Measurements from ENCODE around the gene MAST2. TPM values are rescaled to one million over a fixed set of nuclear protein-coding genes. Genes with fewer than 3 reads are reported as not detected.
"Not testable (repeated sequence)": the region's sequence is repeated elsewhere in the genome, so short reads cannot be mapped to it uniquely, and the experiment has no call there.

Gene MAST2
- total RNA-seq, 3 donors from 2014 or later, result 28.0 to 34.4 (median 31.6) TPM

DNA sequence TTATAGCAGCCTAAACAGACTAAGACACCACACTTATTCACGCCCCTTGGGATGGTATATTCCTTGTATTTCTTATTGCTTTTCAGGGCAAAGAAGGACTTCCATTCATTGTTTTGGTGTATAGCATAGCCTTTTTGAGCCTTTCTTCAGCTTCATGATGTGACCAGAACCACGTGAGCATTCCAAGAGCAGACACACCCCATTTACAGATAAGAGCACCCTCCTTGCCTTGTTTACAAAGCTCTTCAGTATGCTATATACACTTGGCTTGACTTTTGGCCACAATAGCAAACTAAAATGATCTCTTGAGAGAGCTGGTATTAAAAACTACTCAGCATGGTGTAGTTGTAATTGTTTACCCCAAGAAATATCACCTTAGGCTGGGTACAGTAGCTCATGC, 250.3 kb downstream of the MAST2 start:
- no peak for DNase-seq (ENCODE audit: low spot score in 2 of 2)
- H3K27ac ChIP-seq, result no peak overlapping the region
- no peaks in the 10 kb centered on the region for H3K9me3 ChIP-seq
- intact Hi-C loops (cut with DNase I; ENCODE audit: low total_unique reads), result loop anchor here (10.0 kb wide), 1 partner anchor 471 kb away; no protein-coding TSS in a partner anchor
- no peaks in the 10 kb centered on the region for H3K36me3 ChIP-seq
- H3K4me3 ChIP-seq, result no peak overlapping the region
- no peaks in the 10 kb centered on the region for H3K4me1 ChIP-seq
- no peaks in the 10 kb centered on the region for H3K27me3 ChIP-seq
- TF ChIP-seq POLR2AphosphoS5 (IDR thresholded peaks at IDR 0.05) (no peak), POLR2A (IDR thresholded peaks at IDR 0.05) (no peak)
- TF ChIP-seq, protein P1, sequence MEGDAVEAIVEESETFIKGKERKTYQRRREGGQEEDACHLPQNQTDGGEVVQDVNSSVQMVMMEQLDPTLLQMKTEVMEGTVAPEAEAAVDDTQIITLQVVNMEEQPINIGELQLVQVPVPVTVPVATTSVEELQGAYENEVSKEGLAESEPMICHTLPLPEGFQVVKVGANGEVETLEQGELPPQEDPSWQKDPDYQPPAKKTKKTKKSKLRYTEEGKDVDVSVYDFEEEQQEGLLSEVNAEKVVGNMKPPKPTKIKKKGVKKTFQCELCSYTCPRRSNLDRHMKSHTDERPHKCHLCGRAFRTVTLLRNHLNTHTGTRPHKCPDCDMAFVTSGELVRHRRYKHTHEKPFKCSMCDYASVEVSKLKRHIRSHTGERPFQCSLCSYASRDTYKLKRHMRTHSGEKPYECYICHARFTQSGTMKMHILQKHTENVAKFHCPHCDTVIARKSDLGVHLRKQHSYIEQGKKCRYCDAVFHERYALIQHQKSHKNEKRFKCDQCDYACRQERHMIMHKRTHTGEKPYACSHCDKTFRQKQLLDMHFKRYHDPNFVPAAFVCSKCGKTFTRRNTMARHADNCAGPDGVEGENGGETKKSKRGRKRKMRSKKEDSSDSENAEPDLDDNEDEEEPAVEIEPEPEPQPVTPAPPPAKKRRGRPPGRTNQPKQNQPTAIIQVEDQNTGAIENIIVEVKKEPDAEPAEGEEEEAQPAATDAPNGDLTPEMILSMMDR (IDR thresholded peaks at IDR 0.05), result no peak

DNA sequence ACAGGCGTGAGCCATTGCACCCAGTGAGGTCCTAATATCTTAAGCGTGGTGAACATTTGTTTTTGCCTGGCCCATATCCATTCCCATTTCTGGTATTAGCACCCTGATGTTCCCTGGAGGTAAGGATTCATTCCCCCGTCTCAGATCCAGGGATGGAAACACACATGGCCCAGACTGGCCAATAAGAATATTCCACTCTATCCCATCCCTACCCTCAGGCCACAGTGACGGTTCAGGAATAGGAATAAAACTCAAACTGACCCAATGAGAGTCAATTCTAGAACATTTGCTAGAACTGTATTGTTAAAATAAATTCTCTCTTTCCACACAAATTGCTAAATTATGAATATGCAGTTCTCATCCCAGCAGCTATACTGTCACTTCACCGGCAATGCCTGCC, 252.9 kb downstream of the MAST2 start:
- TF ChIP-seq, protein P1 (IDR thresholded peaks at IDR 0.05), result no peak
- TF ChIP-seq POLR2A (IDR thresholded peaks at IDR 0.05) (no peak), POLR2AphosphoS5 (IDR thresholded peaks at IDR 0.05) (no peak)

DNA sequence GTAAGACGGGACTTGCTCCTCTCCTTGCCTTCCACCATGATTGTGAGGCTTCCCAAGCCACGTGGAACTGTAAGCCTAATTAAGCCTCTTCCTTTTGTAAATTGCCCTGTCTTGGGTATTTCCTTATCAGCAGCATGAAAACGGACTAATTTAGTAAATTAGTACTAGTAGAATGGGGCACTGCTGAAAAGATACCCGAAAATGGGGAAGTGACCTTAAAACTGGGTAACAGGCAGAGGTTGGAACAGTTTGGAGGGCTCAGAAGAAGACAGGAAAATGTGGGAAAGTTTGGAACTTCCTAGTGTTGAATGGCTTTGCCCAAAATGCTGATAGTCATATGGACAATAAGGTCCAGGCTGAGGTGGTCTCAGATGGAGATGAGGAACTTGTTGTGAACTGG, 253.8 kb downstream of the MAST2 start:
- intact Hi-C loops (cut with DNase I; ENCODE audit: low total_unique reads), result loop anchor here (10.0 kb wide), 1 partner anchor 468 kb away; no protein-coding TSS in a partner anchor
- H3K4me3 ChIP-seq; H3K27ac ChIP-seq; DNase-seq (ENCODE audit: low spot score in 2 of 2); H3K27me3 ChIP-seq; H3K36me3 ChIP-seq; H3K9me3 ChIP-seq; H3K4me1 ChIP-seq: not testable (repeated sequence)

More for the DNA sequence above, 252.9 kb downstream of the MAST2 start:
- H3K4me1 ChIP-seq, result no peaks in the 10 kb centered on the region
- no peak overlapping the region for H3K4me3 ChIP-seq
- no peaks in the 10 kb centered on the region for H3K27me3 ChIP-seq
- intact Hi-C loops (cut with DNase I; ENCODE audit: low total_unique reads), result loop anchor here (10.0 kb wide), 1 partner anchor 468 kb away; no protein-coding TSS in a partner anchor
- H3K36me3 ChIP-seq, result no peaks in the 10 kb centered on the region
- H3K9me3 ChIP-seq, result no peaks in the 10 kb centered on the region
- H3K27ac ChIP-seq, result no peak overlapping the region
- no peak for DNase-seq (ENCODE audit: low spot score in 2 of 2)

DNA sequence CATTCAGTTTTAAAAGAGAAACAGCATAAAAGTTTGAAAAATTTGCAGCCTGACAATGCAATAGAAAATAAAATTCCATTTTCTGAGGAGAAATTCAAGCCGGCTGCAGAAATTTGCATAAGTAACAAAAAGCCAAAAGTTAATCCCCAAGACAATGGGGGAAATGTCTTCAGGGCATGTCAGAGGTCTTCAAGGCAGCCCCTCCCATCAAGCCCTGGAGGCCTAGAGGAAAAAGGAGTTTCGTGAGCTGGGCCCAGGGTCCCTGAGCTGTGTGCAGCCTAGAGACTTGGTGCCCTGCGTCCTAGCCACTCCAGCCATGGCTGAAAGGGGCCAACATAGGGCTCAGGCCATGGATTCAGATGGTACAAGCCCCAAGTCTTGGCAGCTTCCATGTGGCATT, 254.4 kb downstream of the MAST2 start:
- intact Hi-C loops (cut with DNase I; ENCODE audit: low total_unique reads), result loop anchor here (10.0 kb wide), 1 partner anchor 467 kb away; no protein-coding TSS in a partner anchor
- H3K9me3 ChIP-seq, result no peaks in the 10 kb centered on the region
- TF ChIP-seq POLR2AphosphoS5 (IDR thresholded peaks at IDR 0.05) (no peak), POLR2A (IDR thresholded peaks at IDR 0.05) (no peak)
- TF ChIP-seq, protein P1 (IDR thresholded peaks at IDR 0.05), result no peak
- H3K27me3 ChIP-seq, result no peaks in the 10 kb centered on the region
- no peaks in the 10 kb centered on the region for H3K4me1 ChIP-seq
- no peak for DNase-seq (ENCODE audit: low spot score in 2 of 2)
- H3K4me3 ChIP-seq, result no peak overlapping the region
- no peak overlapping the region for H3K27ac ChIP-seq
- H3K36me3 ChIP-seq, result no peaks in the 10 kb centered on the region

DNA sequence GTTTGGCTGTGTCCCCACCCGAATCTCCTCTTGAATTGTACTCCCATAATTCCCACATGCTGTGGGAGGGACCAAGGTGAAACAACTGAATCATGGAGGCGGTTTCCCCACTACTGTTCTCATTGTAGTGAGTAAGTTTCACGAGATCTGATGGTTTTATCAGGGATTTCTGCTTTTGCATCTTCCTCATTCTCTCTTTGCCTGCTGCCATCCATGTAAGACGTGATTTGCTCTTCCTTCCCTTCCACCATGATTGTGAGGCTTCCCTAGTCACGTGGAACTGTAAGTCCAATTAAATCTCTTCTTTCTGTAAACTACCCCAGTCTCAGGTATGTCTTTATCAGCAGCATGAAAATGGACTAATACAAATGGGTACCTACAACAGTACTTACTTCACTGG, 255.5 kb downstream of the MAST2 start:
- TF ChIP-seq POLR2A (IDR thresholded peaks at IDR 0.05), result no peak
- Histone ChIP-seq H3K9me3 (no peaks in the 10 kb centered on the region), H3K4me1 (no peaks in the 10 kb centered on the region), H3K27me3 (no peaks in the 10 kb centered on the region), H3K36me3 (no peaks in the 10 kb centered on the region), H3K4me3 (no peak overlapping the region), H3K27ac (no peak overlapping the region)
- no peak for DNase-seq (ENCODE audit: low spot score in 2 of 2)
- intact Hi-C loops (cut with DNase I; ENCODE audit: low total_unique reads), result loop anchor here (10.0 kb wide), 1 partner anchor 466 kb away; no protein-coding TSS in a partner anchor

DNA sequence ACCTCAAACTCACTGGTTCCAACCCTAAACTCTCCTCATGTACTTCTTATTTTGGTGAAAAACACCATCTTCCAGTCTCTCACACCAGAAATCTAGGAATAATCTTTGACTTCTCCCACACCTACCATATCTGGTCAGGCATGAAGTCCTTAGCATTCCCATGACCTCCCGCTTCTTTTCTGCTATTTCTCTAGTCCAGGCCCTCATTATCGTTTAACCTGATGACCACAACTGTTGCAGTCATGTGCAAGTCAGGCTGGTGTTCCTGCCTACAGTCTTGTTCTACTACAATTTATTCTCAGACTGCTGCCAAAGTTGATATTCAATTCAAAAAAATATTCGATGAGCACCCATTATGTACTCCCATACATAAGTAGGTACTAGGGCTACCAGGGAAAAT, 257.7 kb downstream of the MAST2 start:
- Histone ChIP-seq H3K4me3 (no peak overlapping the region), H3K27ac (no peak overlapping the region), H3K9me3 (no peaks in the 10 kb centered on the region), H3K27me3 (no peaks in the 10 kb centered on the region), H3K4me1 (no peaks in the 10 kb centered on the region), H3K36me3 (no peaks in the 10 kb centered on the region)
- no peak for DNase-seq (ENCODE audit: low spot score in 2 of 2)
- TF ChIP-seq, protein P1 (IDR thresholded peaks at IDR 0.05), result no peak
- TF ChIP-seq POLR2A (IDR thresholded peaks at IDR 0.05) (no peak), POLR2AphosphoS5 (IDR thresholded peaks at IDR 0.05) (no peak)
- intact Hi-C loops (cut with DNase I; ENCODE audit: low total_unique reads), result no loop called here

Measured in breast epithelium (tissue), 4 donors.